WTC11 (cell line): ENCODE measurements around the gene LDLRAD4. TPM values are rescaled to one million over a fixed set of nuclear protein-coding genes. Genes with fewer than 3 reads are reported as not detected.

Source experiments
- ATAC-seq: fragments of 200-7000 bp; cut with Tn5 transposase; 2 replicates; pipeline ENCODE4 v1.10.0; 2021; ENCODE audit warnings: mild to moderate bottlenecking, moderate library complexity
- CTCF ChIA-PET: fragments of 300-600 bp; sonication (Branson Sonifier 250); formaldehyde crosslinking; loops from one replicate; lab custom pipeline; 2021; ENCODE audit warnings: antibody characterized with exemption; lab: Charles Lee
- POLR2A ChIA-PET: fragments of 350-600 bp; sonication (Branson Sonifier 250); formaldehyde crosslinking; loops from one replicate; lab custom pipeline; 2021; ENCODE audit warnings: antibody characterized with exemption; lab: Charles Lee
- DNase-seq: peaks from one replicate; pipeline ENCODE4 v3.0.0; 2021; ENCODE audit warnings: low spot score
- H3K27ac Mint-ChIP-seq: 2 replicates; pipeline ENCODE4 v1.8.0; 2021; ENCODE audit warnings: mixed read lengths
- H3K27me3 Mint-ChIP-seq: 2 replicates; pipeline ENCODE4 v1.8.0; 2021; ENCODE audit warnings: low read depth, mild to moderate bottlenecking, moderate library complexity, mixed read lengths
- H3K36me3 Mint-ChIP-seq: 2 replicates; pipeline ENCODE4 v1.8.0; 2021; ENCODE audit warnings: mixed read lengths
- H3K4me1 Mint-ChIP-seq: 2 replicates; pipeline ENCODE4 v1.8.0; 2022; ENCODE audit warnings: mixed read lengths
- H3K4me3 Mint-ChIP-seq: 2 replicates; pipeline ENCODE4 v1.8.0; 2021; ENCODE audit warnings: mild to moderate bottlenecking, moderate library complexity, mixed read lengths
- H3K9me3 Mint-ChIP-seq: 2 replicates; pipeline ENCODE4 v1.8.0; 2021; ENCODE audit warnings: mixed read lengths
- ESRRA ChIP-seq: sonication (generic); formaldehyde crosslinking; IDR thresholded peaks from 2 replicates; pipeline ENCODE4 v1.8.1; 2022; ENCODE audit warnings: mild to moderate bottlenecking, missing genetic modification reagents, borderline replicate concordance
- FOXP1 ChIP-seq: sonication (generic); formaldehyde crosslinking; IDR thresholded peaks from 2 replicates; pipeline ENCODE4 v1.8.0; 2022; ENCODE audit warnings: missing genetic modification reagents, mild to moderate bottlenecking, moderate library complexity, borderline replicate concordance
- GRHL2 ChIP-seq: fragments of 250-450 bp; sonication (Bioruptor Pico); IDR thresholded peaks from 2 replicates; pipeline ENCODE4 v1.8.0; 2022; ENCODE audit warnings: mild to moderate bottlenecking, moderate library complexity; ENCODE audit not compliant: insufficient replicate concordance, severe bottlenecking
- HMGXB4 ChIP-seq: sonication (generic); formaldehyde crosslinking; IDR thresholded peaks from 2 replicates; pipeline ENCODE4 v1.8.1; 2023; ENCODE audit warnings: mild to moderate bottlenecking, moderate library complexity, missing genetic modification reagents
- IRF1 ChIP-seq: sonication (generic); formaldehyde crosslinking; IDR thresholded peaks from 2 replicates; pipeline ENCODE4 v1.8.0; 2023; ENCODE audit warnings: missing genetic modification reagents
- NFATC4 ChIP-seq: fragments of 250-450 bp; sonication (Bioruptor Pico); IDR thresholded peaks from 2 replicates; pipeline ENCODE4 v1.9.0; 2021; ENCODE audit warnings: mild to moderate bottlenecking
- NR3C1 ChIP-seq: sonication (generic); formaldehyde crosslinking; conservative IDR thresholded peaks from 2 replicates; pipeline ENCODE4 v1.8.1; 2023; ENCODE audit warnings: low read depth, mild to moderate bottlenecking, missing genetic modification reagents
- TCF7 ChIP-seq: sonication (generic); formaldehyde crosslinking; IDR thresholded peaks from 2 replicates; pipeline ENCODE4 v1.8.0; 2022; ENCODE audit warnings: mild to moderate bottlenecking, low read depth, missing genetic modification reagents, moderate library complexity
- ZBTB43 ChIP-seq: sonication (generic); formaldehyde crosslinking; IDR thresholded peaks from 2 replicates; pipeline ENCODE4 v1.8.1; 2023; ENCODE audit warnings: mild to moderate bottlenecking, missing genetic modification reagents
- ZMAT4 ChIP-seq: fragments of 250-450 bp; sonication (Bioruptor Pico); IDR thresholded peaks from 2 replicates; pipeline ENCODE4 v1.9.0; 2021; ENCODE audit warnings: mild to moderate bottlenecking
- ZNF219 ChIP-seq: sonication (generic); formaldehyde crosslinking; IDR thresholded peaks from 2 replicates; pipeline ENCODE4 v1.8.0; 2023; ENCODE audit warnings: missing genetic modification reagents, mild to moderate bottlenecking, borderline replicate concordance
- ZNF317 ChIP-seq: sonication (generic); formaldehyde crosslinking; IDR thresholded peaks from 2 replicates; pipeline ENCODE4 v1.8.1; 2023; ENCODE audit warnings: low read depth, mild to moderate bottlenecking, moderate library complexity, missing genetic modification reagents, borderline replicate concordance
- ZSCAN18 ChIP-seq: fragments of 250-450 bp; sonication (Bioruptor Pico); IDR thresholded peaks from 2 replicates; pipeline ENCODE4 v2.1.2; 2022; ENCODE audit warnings: mild to moderate bottlenecking, moderate library complexity
- total RNA-seq: library from RNA; stranded (reverse); gene quantifications from 3 replicates; pipeline ENCODE4 v1.2.3, GENCODE V29; 2021
- TF ChIP-seq, protein P1 (sequence below): sonication (generic); formaldehyde crosslinking; IDR thresholded peaks from 2 replicates; pipeline ENCODE4 v1.8.1; 2022; ENCODE audit warnings: missing genetic modification reagents, borderline replicate concordance

Gene LDLRAD4
- total RNA-seq, 1 experiment from 2014 or later: 6.2 TPM

DNA sequence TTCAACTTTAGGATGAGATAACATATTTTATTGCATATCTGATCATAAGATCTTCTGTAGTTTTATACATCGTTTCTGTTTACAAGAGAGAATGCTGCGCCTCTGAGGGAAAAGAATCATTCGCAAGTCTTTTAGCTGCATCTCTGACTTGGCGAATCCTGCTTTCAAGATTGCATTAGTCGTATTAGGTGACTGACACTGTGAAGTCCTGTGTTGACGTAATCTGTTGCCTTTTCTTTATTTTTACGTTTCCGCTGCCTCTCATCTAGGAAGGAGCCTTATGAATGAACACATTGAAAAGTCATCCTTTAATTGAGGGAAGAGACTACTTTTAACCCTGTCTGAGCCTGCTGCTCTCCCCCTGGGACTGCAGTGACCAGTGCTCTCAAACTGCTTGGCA, 101.5 kb downstream of the LDLRAD4 start (continued):
- TF ChIP-seq ZBTB43 (CRISPR knock-in tag): no peak

GRCh38 chr18:13320891-13321425, 102.4 kb downstream of the LDLRAD4 start:
- Mint-ChIP-seq H3K9me3 (peaks cover 11% of the 10 kb centered on the region), H3K4me1 (peaks cover 14% of the 10 kb centered on the region), H3K27me3 (no peaks in the 10 kb centered on the region), H3K4me3 (no peak overlapping the region), H3K27ac (no peak overlapping the region; the same call in 1 of the 2 replicates), H3K36me3 (peaks cover 9% of the 10 kb centered on the region)
- POLR2A ChIA-PET: no interaction called here
- ATAC-seq: peak; percentile 69
- CTCF ChIA-PET: interaction anchor here (1.0 kb wide), 1 partner anchor 105 kb away, joined by 6 read pairs; no protein-coding TSS in a partner anchor
- DNase-seq: no peak
- no peak for TF ChIP-seq ZMAT4 (CRISPR knock-in tag)

DNA sequence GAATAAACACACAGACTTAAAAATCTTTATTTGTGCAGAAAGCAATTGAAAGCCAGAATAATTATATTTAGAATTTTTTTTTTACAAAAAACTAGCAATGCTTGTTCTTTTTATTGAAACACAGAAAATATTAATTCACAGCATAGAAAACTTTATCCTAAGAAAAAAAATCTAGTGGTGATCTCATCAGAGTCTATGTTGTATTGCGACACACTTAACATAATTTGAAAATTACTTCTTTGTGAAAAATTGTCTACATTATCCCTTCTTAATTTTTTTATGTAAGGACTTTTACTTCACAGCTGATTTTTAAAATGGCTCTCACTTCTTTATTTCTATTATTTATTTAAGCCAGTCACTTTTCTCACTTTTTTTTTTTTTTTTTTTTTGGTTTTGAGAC, 103.4 kb downstream of the LDLRAD4 start:
- ATAC-seq (no peak), DNase-seq (no peak)
- Mint-ChIP-seq H3K4me1 (peaks cover 18% of the 10 kb centered on the region), H3K4me3 (no peak overlapping the region), H3K36me3 (no peaks in the 10 kb centered on the region), H3K27me3 (no peaks in the 10 kb centered on the region), H3K9me3 (peaks cover 2% of the 10 kb centered on the region), H3K27ac (no peak overlapping the region)
- TF ChIP-seq ZMAT4 (CRISPR knock-in tag) (no peak), NFATC4 (CRISPR knock-in tag) (no peak), NR3C1 (CRISPR knock-in tag) (no peak), FOXP1 (CRISPR knock-in tag) (no peak), ZSCAN18 (CRISPR knock-in tag) (no peak), IRF1 (CRISPR knock-in tag) (no peak), ESRRA (CRISPR knock-in tag) (no peak), ZNF219 (CRISPR knock-in tag) (no peak), HMGXB4 (CRISPR knock-in tag) (no peak), TCF7 (CRISPR knock-in tag) (no peak), ZNF317 (CRISPR knock-in tag) (no peak), GRHL2 (CRISPR knock-in tag) (no peak)
- TF ChIP-seq, protein P1, sequence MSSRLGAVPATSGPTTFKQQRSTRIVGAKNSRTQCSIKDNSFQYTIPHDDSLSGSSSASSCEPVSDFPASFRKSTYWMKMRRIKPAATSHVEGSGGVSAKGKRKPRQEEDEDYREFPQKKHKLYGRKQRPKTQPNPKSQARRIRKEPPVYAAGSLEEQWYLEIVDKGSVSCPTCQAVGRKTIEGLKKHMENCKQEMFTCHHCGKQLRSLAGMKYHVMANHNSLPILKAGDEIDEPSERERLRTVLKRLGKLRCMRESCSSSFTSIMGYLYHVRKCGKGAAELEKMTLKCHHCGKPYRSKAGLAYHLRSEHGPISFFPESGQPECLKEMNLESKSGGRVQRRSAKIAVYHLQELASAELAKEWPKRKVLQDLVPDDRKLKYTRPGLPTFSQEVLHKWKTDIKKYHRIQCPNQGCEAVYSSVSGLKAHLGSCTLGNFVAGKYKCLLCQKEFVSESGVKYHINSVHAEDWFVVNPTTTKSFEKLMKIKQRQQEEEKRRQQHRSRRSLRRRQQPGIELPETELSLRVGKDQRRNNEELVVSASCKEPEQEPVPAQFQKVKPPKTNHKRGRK (CRISPR knock-in tag): no peak
- POLR2A ChIA-PET: no interaction called here
- CTCF ChIA-PET: interaction anchor here (0.6 to 1.0 kb wide), 2 partner anchors 106 to 209 kb away, joined by 4 to 6 read pairs; no protein-coding TSS in a partner anchor
